ENCODE results near the gene MAD1L1.

Gene MAD1L1

GRCh38 chr7:2152646-2153045, 80.1 kb downstream of the MAD1L1 start:
- no peak for DNase-seq

- DNase-seq: no peak
Observed at GRCh38 chr7:2151801-2152612, 80.7 kb downstream of the MAD1L1 start.

GRCh38 chr7:2151237-2151636, 81.5 kb downstream of the MAD1L1 start:
- no peak for DNase-seq

DNA sequence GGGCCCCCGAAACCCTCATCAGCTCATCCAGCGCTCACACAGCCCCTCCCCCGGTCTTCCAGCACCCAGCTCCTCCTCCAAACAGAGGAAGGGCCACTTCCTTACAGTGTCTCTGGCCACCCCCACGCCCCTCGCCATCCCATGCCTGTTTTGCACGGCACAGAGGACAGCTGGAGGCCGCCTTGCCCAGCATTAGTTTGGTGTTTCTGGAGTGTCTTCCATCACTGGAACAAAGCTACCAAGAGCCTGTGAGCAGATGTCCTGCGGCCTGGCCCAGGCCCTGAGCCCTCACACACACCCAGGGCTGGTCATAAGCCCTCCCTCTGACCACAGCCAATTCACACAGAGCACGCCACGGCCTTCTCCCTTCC, 82.3 kb downstream of the MAD1L1 start:
- DNase-seq: no peak

- DNase-seq: no peak
Observed at GRCh38 chr7:2149672-2150444, 82.9 kb downstream of the MAD1L1 start.

- no peak for DNase-seq
Observed at GRCh38 chr7:2148814-2149213, 83.9 kb downstream of the MAD1L1 start.

- DNase-seq: no peak
Observed at GRCh38 chr7:2148189-2148588, 84.6 kb downstream of the MAD1L1 start.

DNA sequence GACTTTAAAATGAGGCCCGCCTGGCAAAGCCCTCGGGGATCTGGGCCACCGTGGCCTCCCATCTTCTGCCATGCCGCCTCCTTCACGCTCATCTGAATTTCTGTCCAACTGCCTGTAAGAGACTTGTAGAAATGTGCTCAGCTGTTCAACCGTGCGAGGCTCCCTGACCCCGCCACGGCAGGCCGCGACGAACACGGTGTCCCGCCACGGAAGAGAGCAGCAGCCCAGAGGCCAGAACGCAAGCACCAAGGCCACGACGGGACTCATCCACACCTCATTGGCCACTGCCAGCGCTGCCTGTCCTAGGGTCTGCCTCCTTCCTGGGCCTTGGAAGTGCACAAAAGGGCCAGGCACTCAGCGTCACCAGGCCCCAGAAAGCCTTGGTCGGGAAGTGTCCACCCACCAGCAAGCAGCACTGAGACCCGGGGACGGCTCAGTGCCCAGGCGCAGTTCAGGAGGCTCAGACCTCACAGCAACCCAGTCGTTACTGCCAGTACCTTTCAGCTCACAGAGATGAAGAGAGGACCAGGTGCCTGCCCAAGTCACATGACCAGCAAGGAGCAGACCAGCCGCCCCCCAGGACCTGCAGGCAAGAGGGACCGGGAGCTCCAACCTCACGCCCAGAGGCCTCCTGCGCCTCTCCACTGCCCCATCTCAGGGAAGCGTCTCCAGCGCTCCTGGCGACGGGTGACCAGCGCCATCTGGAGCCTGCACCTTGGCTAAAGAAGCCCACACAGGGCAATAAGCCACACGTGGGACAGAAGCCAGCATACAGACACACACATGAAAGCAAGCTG, 85.9 kb downstream of the MAD1L1 start:
- DNase-seq: no peak

- DNase-seq: no peak
Observed at GRCh38 chr7:2145835-2146580, 86.7 kb downstream of the MAD1L1 start.

- DNase-seq: no peak
Observed at GRCh38 chr7:2144926-2145325, 87.8 kb downstream of the MAD1L1 start.

DNA sequence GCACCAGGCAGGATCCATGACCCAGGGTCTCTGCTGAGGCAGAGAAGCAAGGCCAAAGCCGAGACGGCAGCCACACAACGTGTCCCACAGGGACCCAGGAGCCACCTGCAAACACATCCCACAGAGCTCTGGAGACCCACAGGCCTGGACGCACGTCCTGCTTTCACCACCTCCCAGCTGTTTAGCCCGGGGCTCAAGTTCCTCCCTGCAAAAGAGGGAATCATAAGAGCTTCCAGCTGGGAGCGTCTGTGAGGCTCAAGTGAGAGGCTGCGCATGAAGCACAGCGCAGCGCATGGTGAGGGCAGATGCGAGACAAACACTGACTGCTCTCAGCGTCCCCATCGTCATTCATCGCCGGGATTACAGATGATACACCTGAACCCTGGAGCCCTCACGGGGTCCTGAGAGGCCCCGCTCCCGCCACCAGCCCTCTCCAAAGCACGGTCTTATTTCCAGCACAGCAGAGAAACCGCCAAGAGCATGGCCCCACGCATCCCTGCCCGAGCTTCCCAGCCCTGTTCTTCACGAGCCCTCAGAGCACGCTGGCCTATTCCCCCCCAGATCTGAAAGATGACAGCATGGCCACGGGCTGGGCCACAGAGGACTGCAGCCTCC, 88.7 kb downstream of the MAD1L1 start:
- DNase-seq: no peak

DNA sequence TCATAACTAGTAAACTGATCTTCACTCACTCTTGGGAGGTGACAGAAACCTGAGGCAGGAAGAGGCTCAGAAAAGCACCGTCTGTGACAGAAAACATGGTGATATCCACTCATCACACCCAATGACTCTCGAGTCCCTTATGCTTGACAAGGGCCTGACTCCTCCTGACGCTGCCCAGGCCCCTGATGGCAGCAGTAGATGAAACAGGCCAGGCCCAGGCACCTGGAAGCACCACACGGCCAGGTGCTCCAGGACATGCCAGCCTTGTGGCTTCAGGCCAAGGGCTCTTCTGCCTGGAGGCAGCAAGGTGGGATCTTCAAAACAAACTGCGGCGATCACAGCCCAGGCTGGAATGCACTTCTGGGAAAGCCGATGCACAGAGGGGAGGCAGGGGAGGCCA, 89.3 kb downstream of the MAD1L1 start:
- no peak for DNase-seq

GRCh38 chr7:2142386-2142785, 90.4 kb downstream of the MAD1L1 start:
- no peak for DNase-seq

- DNase-seq: peak; percentile 40
Observed at GRCh38 chr7:2141651-2142050, 91.1 kb downstream of the MAD1L1 start.

DNA sequence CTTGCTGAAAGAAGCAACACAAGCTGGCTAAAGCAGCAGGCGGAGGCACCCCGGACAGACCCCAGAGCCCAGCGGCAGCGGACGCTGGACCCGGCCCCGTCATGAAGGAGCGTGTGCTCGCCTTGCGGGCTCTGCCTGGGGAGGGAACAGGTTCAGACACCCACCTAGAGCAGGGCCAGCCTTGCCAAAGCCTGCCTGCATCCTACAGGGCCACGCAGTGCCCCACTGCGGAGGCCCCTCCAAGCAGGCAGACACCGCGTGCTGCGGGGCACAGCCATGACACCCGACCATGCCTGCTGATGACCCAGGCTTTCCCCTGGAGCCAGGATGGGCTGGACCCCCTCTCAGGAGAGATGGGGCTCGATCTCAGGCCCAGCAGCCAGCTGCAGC, 91.7 kb downstream of the MAD1L1 start:
- DNase-seq: no peak

DNA sequence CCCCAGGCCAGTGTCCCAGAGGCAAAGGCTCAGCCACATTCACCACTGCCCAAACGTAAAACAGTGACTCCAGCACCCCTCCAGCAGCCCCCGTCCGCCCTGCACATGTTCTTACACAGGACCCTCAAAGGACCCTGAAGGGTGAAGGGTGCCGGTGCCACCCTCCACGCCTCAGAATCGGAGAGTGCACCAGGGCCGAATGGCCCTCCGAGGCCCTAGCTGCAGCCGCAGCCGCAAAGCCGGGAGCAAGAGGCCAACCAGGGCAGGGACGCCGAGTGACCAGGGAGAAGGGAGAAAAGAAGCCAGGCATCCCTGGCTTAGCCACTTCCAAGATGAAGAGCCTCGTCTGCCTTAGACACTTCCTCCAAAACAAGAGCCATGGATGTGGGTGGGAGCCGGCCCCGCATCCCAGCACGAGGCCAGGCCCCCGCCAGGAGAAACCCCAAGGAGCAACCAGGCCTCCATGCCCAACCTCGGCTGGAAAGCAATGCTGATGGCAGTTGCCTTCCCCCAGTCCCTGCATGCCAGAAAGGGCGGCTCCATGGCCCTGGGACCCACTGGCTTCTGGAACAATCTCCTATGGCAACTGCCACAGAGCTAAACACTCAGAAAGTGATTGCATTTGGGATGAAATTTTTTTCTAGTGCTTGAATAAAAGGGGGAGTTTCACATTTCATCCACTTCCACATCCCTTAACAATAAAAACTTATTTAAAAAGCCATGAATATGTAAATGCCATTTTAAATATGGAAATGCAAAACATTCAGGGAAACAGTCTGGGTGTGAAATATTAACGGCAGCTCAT, 92.3 kb downstream of the MAD1L1 start:
- no peak for DNase-seq

GRCh38 chr7:2139004-2139699, 93.6 kb downstream of the MAD1L1 start:
- DNase-seq: no peak

DNA sequence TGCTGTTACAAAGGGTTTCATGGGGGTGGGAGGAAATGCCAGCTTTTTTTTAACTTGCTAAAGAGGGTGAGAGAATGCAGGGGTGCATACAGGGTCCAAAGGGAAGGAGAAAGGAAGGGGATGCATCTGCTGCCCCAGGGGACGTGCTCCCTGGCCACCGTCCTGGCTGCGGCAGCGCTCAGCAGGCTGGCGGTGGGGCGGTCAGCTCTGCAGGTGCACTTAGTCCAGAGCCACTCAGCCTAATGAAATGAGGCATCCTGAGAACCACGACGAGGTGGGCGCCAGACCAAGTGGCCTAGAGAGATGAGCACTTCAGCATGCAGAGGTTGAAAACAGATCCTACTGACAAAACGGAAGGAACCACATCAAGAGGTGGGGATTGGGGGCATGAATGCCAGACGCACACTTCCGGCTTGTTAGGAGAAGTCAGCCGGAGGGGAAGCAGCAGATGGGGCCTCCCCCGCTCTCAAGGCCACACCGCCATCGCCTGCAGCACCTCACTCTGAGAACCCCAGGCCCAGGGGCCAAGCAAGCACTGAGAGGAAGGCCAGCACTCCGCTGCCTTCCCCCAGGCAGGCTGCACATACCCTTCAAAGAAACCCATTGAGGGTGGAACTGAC, 94.5 kb downstream of the MAD1L1 start:
- DNase-seq: no peak

- DNase-seq: no peak
Observed at GRCh38 chr7:2134740-2135139, 98.0 kb downstream of the MAD1L1 start.

GRCh38 chr7:2132243-2132642, 100.5 kb downstream of the MAD1L1 start:
- no peak for DNase-seq
